Cerebellar nuclear complex (tissue), 1 donor: ENCODE data around the gene RIMBP2.
"Not testable (repeated sequence)": the region's sequence is repeated elsewhere in the genome, so short reads cannot be mapped to it uniquely, and the experiment has no call there.

Experiments
- DNase-seq, 2 experiments: peaks; one replicate each; lab custom pipeline; 2025; lab: John Stamatoyannopoulos, UW

RIMBP2 gene

DNA sequence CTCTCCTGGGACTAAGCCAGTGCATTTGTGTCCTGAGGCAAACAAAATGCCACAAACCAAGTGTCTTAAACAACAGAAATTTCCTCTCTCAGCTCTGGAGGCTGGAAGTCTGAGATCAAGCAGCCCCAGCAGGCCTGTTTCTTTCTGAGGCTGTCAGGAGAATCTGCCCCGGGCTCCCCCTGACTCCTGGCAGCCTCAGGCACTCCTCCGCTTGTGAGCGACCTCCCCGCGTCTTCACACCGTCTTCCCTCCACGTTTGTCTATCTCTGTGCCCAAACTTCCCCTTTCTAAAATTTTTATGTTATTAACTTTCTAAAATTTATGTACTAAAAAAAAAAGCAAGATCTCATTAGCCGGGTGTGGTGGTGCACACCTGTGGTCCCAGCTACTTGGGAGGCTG, 59.7 kb downstream of the RIMBP2 start:
- DNase-seq: no peak

DNA sequence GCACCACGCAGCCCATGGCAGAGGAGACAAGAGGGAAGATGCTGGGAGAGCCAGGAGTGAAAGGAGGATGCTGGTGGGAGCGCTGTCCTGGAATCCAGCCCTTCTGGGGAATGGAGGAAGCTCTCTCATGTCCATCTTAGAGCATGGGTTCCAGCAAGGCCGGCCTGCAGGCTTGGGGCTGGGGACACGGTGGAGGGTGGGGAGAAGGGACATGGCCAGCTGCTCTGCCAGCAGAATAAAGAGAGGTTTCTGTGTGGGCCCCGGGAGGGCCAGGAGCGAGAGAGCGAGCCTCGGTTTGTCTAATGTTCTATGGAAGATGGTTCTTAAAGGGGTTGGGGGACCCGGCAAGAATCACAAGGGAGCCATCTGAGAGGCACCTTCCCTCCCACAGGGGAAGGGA, 60.2 kb downstream of the RIMBP2 start:
- no peak for DNase-seq

DNA sequence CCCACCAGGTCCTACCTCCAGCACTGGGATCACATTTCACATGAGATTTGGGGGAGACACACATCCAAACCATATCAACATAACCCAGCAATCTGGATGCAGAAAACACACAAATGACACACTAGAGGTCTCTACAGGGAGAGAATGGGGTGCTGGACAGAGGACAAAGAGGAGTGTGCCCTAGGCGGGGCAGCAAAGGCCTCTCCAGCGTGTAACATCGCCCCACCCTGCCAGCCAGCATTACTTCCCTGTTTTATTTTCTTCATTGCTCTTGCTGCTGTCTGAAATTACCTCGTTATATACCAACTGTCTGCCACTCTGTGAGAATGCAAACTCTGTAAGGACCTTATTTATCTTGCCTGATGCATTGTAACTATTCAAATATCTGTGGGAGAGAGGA, 61.1 kb downstream of the RIMBP2 start:
- no peak for DNase-seq

DNA sequence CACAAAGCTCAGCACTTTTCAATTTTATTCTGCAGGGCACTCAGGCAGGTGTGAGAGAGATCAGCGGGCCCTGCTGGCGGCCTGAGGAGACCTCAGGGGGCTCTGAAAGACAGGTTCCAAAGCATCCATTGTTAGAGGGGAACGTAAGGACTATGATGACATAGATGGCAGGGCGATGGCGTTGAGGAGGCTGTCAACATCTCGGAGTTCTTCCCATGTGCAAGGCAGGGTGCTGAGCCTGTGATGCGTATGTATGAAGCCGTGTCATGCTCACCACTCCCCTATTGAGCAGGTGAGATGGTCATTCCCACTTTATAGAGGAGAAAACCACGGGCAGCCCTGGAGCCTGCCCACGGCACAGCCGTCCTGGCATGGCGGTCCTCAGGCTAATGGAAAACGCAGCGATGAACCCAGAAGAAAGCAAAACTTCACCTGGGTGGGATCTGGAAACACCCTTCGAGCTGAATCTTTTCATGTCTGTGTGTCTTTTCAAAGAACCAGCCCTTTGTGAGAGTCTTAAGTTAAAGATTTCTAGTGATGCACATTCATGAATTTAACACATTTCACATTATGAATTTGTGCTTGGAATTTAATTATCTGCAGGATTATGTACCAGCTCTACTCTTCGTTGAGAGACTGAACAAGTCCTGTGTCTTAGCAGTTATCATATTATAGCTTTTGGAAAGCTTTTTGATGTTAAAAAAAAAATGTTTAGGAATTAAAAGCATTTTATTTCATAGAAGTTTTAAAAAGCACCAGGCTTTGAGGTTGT, 64.7 kb downstream of the RIMBP2 start:
- no peak for DNase-seq

DNA sequence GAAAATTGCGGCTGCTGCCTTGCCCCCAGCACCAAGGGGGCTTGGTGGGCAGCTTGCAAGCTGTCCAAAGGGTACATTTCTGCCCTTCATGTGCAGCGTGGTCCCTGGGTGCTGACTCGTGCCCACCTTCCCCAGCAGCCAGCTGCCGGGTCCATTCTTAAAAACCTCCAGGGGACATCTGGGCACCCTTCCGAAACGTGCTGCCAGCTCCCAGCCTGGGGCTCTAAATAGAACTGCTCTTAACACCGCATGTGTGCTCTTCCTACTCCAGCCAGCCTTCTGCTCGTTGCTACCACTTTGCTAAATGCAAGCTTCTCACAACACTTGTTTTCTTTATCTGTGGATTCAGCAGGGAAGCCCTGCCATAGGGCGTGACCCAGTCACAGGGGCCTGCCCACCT, 66.0 kb downstream of the RIMBP2 start:
- DNase-seq: no peak

DNA sequence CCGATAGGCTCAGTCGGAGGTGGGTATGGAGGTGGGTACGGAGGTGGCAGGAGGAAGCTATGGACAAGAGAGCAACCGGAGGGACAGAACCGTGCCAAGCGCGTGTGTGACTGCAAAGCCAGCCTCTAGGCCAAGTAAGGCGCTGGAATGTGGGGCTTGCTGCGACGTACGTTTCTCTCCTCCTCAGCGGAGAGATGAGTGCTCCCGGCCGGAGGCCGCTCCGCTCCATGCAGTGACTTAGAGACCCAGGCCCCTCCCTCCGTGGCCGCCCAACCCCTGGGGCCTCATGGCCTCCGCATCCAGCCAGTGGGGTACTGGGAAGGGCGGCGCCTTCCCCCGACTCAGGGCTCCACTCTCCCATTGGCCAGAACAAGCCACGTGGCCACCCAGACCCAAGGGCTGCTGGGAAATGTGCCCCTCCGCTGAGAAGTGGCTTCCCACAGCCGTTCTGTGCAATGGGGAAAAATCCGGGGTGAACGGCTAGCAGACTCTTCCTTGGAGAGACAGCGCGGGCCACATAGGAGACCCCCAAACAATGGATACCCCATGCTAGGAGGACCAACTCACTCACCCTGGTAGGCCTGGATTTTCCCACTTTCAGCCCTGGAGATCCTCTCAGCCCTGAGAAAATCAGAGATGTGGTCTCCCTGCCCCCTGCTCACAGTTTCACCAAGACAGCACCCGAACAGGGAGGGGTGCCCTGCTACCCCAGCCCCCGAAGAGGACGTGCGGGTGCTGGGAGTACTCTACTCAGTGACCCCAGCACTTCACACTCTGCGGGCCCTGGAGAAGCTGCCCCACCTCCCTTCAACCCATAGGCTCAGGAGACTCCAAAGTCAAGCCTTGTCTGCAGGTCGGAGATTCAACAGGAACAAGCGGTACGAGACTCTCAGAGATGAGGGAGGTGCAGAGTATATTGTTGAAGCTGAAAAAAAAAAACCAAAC, 66.7 kb downstream of the RIMBP2 start:
- DNase-seq: no peak

DNA sequence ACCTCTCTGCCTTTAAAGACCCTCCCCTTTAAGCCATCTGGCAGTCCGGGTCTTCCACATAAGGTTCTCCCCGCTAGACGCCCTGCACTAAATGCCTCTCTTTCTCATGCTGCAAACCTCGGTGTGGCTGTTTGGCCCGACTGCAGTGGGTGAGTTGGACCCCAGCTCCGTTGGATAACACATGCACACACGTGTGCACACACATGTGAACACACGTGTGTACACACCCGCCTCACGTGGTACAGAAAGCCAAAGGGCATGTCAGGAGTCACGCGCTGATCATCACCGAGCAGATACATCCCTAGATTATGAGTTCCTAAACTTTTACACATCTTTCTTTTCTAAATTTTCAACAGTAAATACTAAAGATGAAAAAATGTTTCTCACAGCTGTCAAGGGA, 68.3 kb downstream of the RIMBP2 start:
- DNase-seq: no peak

DNA sequence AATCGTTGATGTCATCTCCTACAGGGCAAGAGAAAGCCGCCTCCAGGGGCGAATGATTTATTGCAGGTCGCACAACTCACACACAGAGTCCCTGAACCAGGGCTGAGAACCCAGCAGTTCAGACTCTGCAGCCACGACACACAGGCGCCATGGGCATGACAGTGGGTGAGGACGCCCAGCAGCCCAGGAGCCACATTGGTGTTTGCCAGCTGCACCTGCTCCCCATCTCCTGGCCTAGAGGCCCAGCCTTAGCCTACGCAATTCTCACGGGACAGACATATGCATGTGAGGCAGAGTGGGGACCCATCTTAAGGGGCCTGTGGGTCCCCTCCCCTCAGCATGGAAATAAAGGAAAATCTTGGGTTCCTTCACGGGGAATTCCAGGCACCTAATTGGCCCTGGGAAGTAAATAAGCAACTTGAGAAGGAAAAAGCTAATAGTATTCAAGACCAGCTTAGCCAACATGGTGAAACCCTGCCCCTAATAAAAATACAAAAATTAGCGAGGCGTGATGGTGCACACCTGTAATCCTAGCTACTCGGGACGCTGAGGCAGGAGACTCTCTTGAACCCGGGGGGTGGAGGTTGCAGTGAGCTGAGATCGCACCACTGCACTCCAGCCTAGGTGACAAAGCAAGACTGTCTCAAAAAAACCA, 69.3 kb downstream of the RIMBP2 start:
- no peak for DNase-seq

DNA sequence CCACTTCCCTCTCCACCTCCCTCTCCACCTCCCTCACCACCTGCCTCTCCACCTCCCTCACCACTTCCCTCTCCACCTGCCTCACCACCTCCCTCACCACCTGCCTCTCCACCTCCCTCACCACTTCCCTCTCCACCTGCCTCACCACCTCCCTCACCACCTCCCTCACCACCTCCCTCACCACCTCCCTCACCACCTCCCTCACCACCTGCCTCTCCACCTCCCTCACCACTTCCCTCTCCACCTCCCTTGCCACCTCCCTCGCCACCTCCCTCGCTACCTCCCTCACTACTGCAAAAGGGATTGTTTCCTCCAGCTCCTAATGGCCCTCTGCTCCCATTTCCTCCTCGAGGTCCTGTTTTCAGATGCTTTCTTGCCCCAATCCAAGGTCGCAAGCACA, 69.9 kb downstream of the RIMBP2 start:
- not testable (repeated sequence) for DNase-seq

DNA sequence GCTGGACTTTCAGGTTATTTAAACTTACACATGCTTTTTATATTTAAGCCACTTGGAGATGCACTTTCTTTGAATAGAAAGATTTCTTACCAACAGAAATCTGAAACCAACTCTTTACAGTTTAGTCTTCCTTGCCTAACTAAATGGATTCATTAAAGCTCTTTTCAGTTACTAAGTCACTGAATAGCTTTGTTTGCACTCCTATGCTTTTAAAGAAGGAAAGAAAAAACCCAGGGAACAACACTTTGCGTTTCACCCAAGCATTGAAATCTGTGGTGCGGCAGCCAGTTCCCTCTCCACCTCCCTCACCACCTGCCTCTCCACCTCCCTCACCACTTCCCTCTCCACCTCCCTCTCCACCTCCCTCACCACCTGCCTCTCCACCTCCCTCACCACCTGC, 70.3 kb downstream of the RIMBP2 start:
- DNase-seq: no peak

DNA sequence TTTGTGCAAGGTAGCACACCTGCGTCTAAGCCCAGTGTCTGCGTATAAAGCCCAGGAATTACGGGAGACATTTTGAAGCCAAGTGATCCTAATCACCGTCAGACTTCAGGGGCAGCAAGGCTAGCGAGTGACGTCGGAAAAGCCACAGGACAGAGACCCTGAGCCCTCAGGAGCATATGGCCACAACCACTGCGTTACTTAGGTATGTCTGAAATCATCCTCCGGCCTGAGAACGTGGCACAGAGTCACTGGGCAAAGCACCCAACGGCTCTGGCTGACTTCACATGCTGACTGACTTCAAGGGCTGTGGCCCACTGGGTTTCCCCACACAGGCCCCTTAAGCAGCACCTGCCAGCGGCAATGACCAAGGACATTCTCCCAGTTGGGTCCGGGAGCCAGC, 71.5 kb downstream of the RIMBP2 start:
- DNase-seq: no peak

DNA sequence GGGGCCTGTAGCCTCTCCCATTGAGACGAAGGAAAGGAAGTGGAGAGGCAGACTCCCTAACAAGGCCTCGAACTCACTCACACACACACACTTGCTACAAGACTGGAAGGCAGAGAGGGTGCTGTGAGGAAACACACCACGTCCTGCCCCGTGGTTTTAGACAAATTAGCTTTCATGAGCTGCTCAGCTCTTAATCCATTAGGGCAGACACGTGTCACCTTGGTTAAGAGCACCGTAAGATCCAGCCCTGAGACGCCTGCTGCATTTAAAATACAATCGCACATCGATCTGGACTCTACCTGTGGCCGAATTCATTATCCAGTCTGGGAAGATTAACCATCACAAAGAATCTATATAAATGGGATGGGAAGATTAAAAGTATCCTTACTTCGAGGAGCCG, 72.0 kb downstream of the RIMBP2 start:
- DNase-seq: no peak

DNA sequence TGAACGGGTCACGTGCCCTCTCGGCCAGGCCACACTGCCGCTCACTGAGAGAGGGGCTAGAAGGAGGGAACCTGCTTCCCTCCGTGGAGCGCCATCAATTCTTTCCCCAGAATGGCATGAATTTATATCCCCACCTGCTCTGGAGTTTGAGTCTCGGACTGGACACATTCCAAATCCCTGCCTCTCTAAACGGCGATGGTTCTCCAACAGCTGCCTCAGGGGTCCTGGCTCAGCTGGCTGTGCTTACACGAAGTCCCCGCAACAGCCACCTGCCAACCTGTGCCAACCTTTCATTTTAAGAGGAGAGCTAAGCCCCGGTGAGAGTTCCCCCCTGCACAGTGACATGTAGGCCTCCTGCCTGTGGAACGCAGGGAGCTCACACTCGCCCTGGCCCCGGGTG, 73.2 kb downstream of the RIMBP2 start:
- DNase-seq: no peak

DNA sequence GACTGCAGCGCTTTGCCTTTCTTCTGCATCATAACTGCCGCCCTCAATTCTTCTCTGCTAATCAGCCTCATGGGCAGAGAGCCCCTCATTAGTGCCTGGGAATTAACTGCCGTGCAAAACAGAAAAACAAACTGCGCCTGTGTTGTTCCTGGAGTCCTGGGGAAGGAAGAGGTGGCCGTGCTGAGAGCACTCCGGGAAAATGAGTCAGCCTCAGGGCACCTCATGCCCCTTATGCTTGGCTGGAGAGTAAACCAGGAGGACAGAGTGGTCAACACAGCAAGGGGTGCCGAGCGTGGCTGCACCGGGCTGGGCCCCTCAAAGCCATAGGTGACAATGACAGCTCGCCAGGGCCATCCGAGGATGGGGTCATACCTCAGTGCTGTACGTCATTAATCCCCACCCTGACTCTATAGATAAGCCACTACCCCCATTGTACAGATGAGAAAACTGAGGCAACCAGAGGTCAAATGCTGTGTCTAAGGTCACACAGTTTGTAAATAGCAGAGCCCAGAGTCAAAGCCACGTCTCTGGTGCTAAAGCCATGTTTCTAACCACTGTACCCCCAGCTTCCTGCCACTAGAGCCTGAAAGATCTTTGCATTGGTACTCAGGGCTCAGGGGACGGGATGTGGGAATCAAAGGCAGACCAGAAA, 74.4 kb downstream of the RIMBP2 start:
- no peak for DNase-seq

DNA sequence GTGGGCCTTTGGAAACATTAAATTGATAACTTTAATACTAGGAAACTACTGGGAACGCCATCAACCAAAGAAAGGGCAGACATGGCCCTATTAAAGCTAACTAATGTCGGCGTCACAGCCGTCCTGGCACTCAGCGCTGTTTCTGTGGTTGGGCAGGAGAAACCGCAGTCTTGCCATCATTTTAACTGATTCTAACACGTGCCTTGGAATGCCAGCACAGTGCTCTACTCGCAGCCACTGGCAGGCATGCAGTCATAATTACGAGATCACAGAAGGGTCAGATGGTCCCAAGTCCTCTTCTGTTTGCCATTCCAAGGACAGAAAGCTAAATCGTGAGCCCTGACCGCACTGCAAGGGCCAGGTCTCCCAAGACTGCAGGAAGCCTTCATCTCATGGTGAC, 75.2 kb downstream of the RIMBP2 start:
- DNase-seq: no peak

DNA sequence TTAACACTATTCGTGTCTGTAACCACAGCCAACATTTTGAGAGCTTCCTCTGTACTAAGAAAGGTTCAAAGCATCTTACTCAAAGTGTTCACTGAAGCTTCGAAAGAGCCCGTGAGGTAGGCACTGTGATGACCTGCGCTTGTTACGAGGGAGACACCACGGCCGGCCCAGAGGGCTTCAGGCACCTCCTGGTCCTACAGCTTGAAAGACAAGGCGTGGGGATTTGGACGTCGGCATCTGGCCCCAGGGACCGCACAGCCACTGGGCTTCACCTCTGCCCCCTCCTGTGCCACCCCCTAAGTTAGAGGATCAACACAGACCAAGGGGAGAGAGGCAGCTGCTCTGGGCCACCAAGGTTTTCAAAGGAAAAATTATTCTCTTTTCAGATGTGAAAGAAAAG, 75.6 kb downstream of the RIMBP2 start:
- no peak for DNase-seq

DNA sequence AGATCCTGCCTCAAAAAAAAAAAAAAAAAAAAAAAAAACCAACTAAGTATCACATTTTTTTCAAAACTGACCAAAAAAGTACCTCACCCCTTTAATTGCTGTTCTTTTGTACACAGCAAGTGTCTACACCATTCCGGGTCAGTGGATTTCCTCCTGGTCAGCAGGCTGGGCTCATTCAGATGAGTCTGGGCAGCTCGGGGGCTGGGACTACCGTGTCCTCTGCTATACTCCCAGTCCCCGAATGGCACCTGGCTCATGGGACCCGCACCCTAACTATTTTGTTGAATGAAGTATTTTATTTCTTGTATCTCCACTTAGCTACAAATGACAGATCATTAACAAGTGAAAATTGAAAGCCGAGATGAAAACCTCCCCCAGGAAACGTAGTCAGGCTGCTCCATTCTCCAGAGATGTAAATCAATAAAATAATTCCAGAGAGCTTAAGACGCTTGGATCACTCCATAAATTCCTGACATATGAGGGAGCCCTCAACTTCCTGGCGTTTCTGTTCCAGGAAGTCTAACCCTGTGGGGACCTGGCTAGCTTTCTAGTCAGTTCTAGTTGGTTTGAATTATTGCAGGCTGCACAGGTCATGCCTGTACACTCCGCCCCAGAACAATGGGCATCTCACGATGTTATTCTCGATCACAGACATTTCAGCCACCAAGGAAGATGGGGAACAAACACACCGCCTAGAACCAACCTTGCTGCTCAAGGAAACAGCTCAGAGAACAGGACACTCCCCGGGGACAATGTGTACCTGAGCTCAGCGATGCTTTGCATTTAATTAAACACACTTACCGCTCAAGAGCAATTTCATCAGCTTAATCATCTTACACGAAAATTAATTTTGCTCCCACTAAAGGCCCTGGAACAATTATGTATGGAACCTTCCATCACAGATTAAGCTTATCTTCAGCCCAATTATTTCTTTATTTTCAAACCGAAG, 76.3 kb downstream of the RIMBP2 start:
- DNase-seq: no peak

DNA sequence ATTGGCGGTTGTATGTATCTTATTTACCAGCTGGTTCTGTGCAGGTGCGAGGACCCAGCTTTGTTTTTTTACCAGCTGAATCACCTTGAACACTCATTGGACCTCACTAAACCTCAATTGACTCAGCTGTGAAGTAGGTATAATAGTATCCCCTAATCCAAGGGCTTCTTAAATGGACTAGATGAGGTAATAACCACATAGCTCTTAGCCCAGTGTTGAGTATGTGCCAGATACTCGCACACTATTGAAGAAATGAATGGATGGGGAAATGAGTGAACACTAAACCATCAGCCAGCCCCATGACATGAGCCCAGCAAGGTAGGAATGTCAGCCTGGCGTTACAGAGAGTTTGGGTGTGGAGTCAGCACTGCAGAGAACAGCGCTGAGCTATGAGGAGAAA, 79.7 kb downstream of the RIMBP2 start:
- DNase-seq: no peak

DNA sequence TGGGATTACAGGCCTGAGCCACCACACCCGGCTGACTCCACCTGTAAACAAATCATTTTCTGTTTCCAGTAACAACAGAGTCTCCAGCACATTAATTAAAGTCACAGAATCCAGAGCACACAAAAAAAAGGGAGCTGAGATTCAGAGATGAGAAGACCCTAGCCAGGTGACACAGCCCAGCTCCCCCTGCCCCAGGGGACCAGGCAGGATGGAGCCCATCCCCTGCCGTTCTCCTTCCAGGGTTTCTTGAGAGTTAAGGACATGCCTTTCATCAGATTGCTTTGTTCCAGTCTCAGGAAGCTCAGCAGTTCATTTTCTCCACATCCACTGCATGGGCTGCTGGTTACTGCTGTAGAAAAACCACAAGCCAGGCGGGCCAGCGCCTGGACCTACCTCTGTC, 81.2 kb downstream of the RIMBP2 start:
- no peak for DNase-seq

DNA sequence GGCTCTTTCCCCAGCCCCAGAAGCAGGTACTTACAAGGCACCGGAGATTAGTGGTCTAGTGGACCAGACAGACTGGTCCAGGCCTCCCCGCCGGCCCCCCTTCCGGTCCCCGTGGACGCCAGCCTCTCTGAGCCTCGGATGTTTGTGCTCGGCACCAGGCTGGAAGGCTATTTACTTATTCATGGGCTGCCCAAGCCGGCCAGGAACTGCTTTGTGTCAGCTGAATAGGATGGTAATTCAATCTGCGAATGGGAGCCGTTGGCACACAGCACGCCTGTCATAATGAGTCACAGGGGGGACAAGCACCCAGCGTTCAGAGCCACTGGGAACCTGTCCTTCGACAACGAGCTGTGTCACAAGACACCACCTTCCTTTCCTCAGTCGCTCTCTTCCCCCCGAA, 82.3 kb downstream of the RIMBP2 start:
- DNase-seq: no peak

DNA sequence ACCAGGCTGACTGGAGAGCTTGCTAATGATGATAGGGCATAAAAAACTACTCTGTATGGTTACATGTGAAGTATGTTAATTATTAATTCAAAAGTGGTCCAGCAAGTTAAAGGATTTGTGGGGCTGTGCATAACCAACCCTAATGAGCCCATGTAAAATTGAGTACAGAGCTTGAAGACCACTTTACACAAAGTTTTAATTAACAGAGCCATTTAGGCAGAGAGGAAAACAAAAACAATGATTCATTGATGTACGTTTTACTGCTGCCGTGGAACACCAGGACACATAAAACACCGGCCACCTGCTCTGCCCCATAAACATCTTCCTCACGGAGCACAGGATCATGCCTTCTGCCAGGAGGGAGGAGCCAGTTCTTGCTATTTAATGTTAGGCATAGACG, 83.5 kb downstream of the RIMBP2 start:
- no peak for DNase-seq
